Measurements from ENCODE around the gene AADACL4. TPM values are rescaled to one million over a fixed set of nuclear protein-coding genes. Genes with fewer than 3 reads are reported as not detected.

The AADACL4 gene
- total and polyA plus RNA-seq, 9 of the 15 experiments (the other 6 are each of a cell fraction or from before 2014, with no cell fraction given) = not detected

GRCh38 chr1:12615865-12616708 is 27.8 kb upstream of the AADACL4 start (continued):
- TF ChIP-seq ATF3 (IDR thresholded peaks at IDR 0.05) (peak; percentile 71), ATF3 (CRISPR knock-in tag; conservative IDR thresholded peaks at IDR 0.05) (no peak), NKRF (IDR thresholded peaks at IDR 0.05; ENCODE audit: borderline replicate concordance) (peak; percentile 21; the same call in 1 of the 2 replicates), ZNF76 (CRISPR knock-in tag; IDR thresholded peaks at IDR 0.05; ENCODE audit: borderline replicate concordance) (no peak), RFX1 (IDR thresholded peaks at IDR 0.05) (no peak), HMGN3 (IDR thresholded peaks at IDR 0.05; ENCODE audit: borderline replicate concordance, extremely low read depth, insufficient read length, low read depth, low read length) (peak; percentile 8), NR1H2 (CRISPR knock-in tag; IDR thresholded peaks at IDR 0.05) (0 out of 2 replicates have a peak, but pooled peaks have one; percentile 75), HMGXB4 (CRISPR knock-in tag; IDR thresholded peaks at IDR 0.05) (no peak), ATF7 (IDR thresholded peaks at IDR 0.05) (0 out of 2 replicates have a peak, but pooled peaks have one; percentile 37), HDAC1 (IDR thresholded peaks at IDR 0.05) (0 out of 4 replicates have a peak, but pooled peaks of 1 of the 2 experiments have one; percentile 42), ETS1 (conservative IDR thresholded peaks at IDR 0.05; ENCODE audit: control insufficient read depth, low read depth, low read length) (no peak), ZNF655 (CRISPR knock-in tag; IDR thresholded peaks at IDR 0.05) (no peak), FIP1L1 (IDR thresholded peaks at IDR 0.05; ENCODE audit: low read depth, low read length, poor library complexity, severe bottlenecking) (no peak), BHLHE40 (IDR thresholded peaks at IDR 0.05; ENCODE audit: low read length) (0 out of 2 replicates have a peak, but pooled peaks have one; percentile 6), HINFP (tag; conservative IDR thresholded peaks at IDR 0.05; ENCODE audit: low read depth) (no peak), ZFPM2 (CRISPR knock-in tag; IDR thresholded peaks at IDR 0.05) (no peak), ELF1 (tag; IDR thresholded peaks at IDR 0.05) (no peak), KHSRP (IDR thresholded peaks at IDR 0.05) (no peak)

Measured in K562 (cell line).